GM12878 (cell line): Measurements from ENCODE around the gene COASY.

Experiments
- POU2F2 ChIP-seq: IDR thresholded peaks from 3 replicates; pipeline ENCODE4 v1.6.1; 2011; ENCODE audit warnings: low read depth, mild to moderate bottlenecking, low read length, borderline replicate concordance
- SMAD1 ChIP-seq: fragments of 450-650 bp; IDR thresholded peaks from 2 replicates; pipeline ENCODE4 v1.6.1; 2018; ENCODE audit warnings: mild to moderate bottlenecking, low read depth; ENCODE audit not compliant: partially characterized antibody
- TF ChIP-seq, protein P1 (sequence below): IDR thresholded peaks from 2 replicates; pipeline ENCODE4 v1.6.1; 2012; ENCODE audit warnings: mild to moderate bottlenecking, low read depth, low read length

DNA sequence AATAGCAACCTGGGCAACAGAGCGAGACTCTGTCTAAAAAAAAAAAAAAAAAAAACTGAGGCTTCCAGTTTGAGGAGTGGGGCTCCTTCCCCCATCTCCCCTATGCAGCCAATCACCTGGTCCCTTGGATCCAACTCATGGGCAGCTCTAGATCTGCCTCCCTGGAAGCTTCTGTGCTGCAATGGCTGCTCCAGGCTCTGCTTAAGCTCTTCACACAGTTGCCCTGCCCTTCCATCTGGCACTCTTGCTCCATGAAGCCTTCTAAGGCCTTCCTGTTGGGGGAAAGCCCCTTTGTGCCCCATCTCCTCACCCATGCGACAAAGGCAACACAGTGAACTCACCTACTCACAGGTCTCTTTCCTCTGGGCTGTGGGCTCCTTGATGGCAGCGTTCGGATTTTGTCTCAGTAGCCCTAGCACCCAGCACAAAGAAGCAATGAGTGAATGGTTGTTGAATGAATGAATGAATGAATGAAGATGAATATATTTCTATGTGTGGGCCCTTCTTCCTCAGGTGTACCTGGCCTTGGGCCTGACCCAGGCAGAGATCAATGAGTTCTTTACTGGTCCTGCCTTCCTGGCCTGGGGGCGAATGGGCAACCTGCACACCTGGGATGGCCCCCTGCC, 24.0 kb upstream of the COASY start:
- no peak for TF ChIP-seq POU2F2
- TF ChIP-seq, protein P1, sequence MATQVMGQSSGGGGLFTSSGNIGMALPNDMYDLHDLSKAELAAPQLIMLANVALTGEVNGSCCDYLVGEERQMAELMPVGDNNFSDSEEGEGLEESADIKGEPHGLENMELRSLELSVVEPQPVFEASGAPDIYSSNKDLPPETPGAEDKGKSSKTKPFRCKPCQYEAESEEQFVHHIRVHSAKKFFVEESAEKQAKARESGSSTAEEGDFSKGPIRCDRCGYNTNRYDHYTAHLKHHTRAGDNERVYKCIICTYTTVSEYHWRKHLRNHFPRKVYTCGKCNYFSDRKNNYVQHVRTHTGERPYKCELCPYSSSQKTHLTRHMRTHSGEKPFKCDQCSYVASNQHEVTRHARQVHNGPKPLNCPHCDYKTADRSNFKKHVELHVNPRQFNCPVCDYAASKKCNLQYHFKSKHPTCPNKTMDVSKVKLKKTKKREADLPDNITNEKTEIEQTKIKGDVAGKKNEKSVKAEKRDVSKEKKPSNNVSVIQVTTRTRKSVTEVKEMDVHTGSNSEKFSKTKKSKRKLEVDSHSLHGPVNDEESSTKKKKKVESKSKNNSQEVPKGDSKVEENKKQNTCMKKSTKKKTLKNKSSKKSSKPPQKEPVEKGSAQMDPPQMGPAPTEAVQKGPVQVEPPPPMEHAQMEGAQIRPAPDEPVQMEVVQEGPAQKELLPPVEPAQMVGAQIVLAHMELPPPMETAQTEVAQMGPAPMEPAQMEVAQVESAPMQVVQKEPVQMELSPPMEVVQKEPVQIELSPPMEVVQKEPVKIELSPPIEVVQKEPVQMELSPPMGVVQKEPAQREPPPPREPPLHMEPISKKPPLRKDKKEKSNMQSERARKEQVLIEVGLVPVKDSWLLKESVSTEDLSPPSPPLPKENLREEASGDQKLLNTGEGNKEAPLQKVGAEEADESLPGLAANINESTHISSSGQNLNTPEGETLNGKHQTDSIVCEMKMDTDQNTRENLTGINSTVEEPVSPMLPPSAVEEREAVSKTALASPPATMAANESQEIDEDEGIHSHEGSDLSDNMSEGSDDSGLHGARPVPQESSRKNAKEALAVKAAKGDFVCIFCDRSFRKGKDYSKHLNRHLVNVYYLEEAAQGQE: no peak
- no peak for TF ChIP-seq SMAD1
